Coronary artery (tissue), 2 donors: ENCODE results near the gene TGFBI.

Experiments used
- DNase-seq: peaks from one replicate; pipeline ENCODE4 v3.0.0-alpha.2; 2017; ENCODE audit warnings: low spot score
- H3K27ac ChIP-seq, 2 donors: fragments of 200-600 bp; sonication (generic); one replicate each; pipeline ENCODE4 v1.5.1; 2016 to 2019
- H3K4me3 ChIP-seq: fragments of 200-600 bp; sonication (generic); 2 replicates; pipeline ENCODE4 v1.5.1; 2016; ENCODE audit warnings: mild to moderate bottlenecking, moderate library complexity
- TF ChIP-seq, protein P1 (sequence below): fragments of 200-600 bp; sonication (generic); IDR thresholded peaks from one replicate; pipeline ENCODE4 v1.5.1; 2019; ENCODE audit warnings: antibody characterized with exemption

TGFBI gene

DNA sequence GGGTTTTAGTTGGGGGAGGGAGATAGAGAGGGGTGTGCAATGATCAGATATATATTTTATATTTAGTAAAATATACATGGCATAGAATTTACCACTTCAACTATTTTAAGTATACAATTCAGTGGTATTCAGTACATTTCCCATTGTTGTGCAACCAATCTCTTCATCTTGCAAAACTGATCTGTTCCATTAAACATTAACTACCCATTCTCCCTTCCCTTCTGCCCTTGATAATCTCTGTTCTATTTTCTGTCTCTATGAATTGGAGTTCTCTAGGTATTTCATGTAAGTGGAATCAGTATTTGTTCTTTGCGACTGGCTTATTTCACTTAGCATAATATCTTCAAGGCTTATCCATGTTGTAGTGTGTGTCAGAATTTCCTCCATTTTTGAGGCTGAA is 38.6 kb downstream of the TGFBI start:
- Histone ChIP-seq H3K4me3 (no peak overlapping the region), H3K27ac (no peak overlapping the region)
- TF ChIP-seq, protein P1, sequence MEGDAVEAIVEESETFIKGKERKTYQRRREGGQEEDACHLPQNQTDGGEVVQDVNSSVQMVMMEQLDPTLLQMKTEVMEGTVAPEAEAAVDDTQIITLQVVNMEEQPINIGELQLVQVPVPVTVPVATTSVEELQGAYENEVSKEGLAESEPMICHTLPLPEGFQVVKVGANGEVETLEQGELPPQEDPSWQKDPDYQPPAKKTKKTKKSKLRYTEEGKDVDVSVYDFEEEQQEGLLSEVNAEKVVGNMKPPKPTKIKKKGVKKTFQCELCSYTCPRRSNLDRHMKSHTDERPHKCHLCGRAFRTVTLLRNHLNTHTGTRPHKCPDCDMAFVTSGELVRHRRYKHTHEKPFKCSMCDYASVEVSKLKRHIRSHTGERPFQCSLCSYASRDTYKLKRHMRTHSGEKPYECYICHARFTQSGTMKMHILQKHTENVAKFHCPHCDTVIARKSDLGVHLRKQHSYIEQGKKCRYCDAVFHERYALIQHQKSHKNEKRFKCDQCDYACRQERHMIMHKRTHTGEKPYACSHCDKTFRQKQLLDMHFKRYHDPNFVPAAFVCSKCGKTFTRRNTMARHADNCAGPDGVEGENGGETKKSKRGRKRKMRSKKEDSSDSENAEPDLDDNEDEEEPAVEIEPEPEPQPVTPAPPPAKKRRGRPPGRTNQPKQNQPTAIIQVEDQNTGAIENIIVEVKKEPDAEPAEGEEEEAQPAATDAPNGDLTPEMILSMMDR = no peak
- DNase-seq = no peak

DNA sequence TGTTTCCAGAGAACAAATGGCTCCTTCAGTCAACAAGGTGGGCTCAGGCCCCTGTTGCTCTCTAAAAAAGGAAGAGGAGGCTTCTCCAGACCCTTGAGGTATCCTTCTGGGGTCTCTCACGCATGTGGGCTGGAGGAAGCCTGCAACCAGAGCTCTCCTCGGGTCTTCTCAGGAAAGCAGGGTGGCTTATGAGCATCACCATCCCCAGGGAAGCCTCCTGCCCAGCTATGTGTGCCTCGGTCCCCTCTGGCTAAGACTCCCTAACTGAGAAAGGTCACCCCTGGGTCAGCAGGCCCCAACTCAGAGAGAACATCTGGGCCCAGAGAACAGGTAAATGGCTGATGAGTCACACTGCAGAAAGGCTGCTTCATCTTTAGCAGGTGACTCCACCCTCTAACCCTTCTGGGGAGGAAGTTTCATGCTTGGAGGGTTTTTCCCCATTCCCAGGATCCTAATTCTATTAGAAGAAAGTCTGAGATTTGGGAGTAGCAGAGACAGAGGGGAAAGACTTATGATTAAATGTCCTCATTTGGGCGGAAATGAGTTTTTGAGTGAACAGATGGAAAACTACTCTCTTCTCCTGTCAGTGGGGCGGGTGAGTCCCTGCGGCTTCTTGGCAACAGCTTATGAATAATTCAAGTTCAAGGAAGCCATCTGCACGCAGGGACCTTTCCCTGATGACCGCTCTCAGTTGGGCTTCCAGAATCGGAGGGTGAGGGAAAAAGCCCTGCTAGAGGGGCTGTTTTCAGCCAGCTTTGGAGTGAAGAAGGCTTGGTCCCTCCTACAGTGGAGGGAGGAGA is 41.9 kb downstream of the TGFBI start:
- H3K27ac ChIP-seq = no peak overlapping the region
- TF ChIP-seq, protein P1 = no peak
- DNase-seq = peak; percentile 70
- H3K4me3 ChIP-seq = no peak overlapping the region

DNA sequence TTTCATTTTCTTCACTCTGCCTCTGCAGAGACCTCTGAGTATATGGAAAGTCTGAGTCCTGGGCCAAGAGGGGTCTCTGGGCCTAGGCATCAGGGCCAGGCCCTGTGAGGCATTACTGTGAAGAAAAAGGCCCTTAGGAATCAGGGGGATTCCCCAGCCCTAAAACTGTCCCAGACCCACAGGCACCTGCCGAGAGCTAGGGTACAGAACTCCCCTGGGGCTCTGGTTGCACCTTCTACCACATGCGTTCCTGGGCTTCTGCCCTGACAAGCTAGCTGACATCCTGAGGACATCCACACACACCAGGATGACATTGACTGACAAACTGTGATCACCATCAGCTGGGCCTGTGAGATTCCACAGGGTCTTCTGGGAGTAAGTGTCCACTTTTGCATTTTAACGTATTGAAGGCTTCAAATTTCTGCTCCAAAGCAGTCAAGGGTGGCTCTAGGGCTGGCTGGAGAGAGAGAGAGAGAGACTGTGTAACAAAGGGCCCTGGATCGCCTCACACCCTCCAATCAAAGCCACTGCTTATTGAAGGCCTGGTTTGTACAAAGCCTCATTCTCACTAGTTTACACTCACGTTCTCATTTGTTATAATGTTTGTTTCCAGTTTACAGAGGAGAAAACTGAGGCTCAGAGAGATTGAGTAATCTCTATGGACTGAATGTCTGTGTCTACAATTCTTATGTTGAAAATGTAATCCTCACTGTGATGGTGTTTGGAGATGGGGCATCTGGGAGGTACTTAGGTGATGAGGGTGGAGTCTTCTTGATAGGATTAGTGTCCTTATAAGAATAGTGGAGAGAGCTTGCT is 45.1 kb downstream of the TGFBI start:
- TF ChIP-seq, protein P1 = no peak
- H3K4me3 ChIP-seq = no peak overlapping the region
- H3K27ac ChIP-seq = no peak overlapping the region
- DNase-seq = no peak

DNA sequence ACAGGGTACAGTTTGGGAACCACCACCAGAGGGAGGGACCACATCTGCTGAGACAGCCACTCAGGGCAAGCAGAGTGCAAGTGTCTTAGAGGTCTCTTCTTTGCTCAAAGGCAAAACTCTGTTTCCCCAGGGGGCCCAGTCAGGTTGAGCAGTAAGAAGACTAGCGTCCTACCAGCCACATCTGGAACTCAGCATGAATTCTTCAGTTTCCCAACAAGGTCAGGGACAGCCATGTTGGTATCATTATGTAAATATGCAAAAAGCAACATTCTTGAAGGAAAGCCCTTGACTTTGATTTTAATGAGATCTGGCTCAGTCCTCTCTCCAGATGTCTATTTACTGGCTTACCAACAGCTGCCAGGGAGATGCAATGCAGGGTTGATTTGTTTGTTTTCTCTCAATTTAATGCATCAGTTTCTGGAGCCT is 46.7 kb downstream of the TGFBI start:
- TF ChIP-seq, protein P1 = no peak
- Histone ChIP-seq H3K4me3 (no peak overlapping the region), H3K27ac (no peak overlapping the region)
- no peak for DNase-seq

DNA sequence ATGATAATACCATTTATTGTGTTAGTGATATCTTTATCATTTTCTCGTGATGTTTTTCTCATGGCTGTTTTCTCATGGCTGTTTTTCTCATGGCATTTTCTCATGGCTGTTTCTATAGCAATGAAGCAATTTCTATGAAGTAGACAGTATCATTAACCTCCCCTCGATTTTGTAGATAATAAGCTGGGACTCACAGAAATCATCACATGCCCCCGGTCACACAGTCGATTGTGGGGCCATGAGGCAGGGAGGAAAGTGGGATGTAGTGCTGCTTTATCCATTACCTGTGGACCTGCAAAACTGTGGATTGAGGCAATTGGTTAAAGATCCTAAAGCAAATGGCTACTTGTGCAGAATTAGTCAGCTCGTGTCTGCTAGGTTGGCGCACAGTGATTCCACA is 47.3 kb downstream of the TGFBI start:
- no peak overlapping the region for H3K4me3 ChIP-seq
- no peak overlapping the region for H3K27ac ChIP-seq
- TF ChIP-seq, protein P1 = no peak
- no peak for DNase-seq

DNA sequence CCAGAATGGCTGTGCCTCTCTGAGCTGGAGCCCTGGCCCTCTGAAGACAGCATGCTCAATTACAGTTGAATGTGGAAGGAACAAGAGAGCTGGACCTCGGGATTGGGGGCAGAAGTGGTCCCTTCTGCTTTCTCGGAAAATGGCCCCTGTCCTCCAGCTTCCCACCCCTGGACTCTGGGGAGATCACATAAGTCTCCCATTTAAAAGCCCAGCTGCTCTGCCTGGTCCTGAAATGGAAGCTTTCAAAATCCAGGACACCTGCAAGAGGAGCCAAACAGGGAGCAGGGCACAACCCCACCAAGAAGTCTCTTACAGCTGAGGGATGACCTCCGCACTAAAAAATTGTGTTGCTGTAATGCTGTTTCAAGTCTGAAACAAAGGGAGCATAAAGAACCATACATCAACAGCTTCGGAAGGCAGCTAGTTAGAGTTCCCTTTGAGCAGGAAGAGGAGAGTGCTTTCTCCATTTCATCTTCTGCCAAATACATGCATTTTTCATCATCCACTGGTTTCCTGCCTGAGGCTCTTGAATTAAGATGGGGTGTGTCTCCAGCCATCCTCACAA is 48.2 kb downstream of the TGFBI start:
- no peak overlapping the region for H3K4me3 ChIP-seq
- TF ChIP-seq, protein P1 = no peak
- no peak for DNase-seq
- no peak overlapping the region for H3K27ac ChIP-seq
